Measurements from ENCODE around the gene COG2. TPM values are rescaled to one million over a fixed set of nuclear protein-coding genes. Genes with fewer than 3 reads are reported as not detected.

Gene COG2
- total and polyA plus RNA-seq, 7 donors, result 17.5 to 31.2 (median 25.2) TPM

DNA sequence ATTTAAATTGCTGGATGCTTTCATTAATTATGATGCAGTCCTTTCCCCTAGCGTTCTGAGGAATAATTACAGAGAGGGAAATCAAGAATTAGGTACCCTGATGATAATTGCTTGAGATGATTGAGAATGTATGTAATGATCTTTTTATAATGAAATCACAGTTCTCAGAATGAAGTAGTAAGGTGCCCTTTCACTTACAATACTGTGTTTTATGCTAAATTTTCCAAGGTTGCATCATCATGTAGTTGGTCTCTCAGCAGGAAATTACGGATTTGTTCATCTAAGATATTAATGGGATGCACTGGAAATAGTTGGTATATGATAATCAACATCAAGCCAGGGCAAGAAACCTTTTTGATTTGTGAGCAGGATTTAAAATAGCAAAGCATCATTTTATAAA, 37.5 kb downstream of the COG2 start:
- DNase-seq, result no peak
- Histone ChIP-seq H3K9me3 (no peaks in the 10 kb centered on the region), H3K36me3 (peaks cover 0 to 70% (median 18%) of the 10 kb centered on the region in 4 donors), H3K4me1 (peaks cover 0 to 26% (median 12%) of the 10 kb centered on the region in 4 donors), H3K27me3 (no peaks in the 10 kb centered on the region), H3K27ac (no peak overlapping the region), H3K4me3 (no peak overlapping the region)
- intact Hi-C loops (cut with DNase I), result no loop called here
- WGBS, 2 donors, result 92% methylated on average over 2 of the region's 2 CpGs
- TF ChIP-seq POLR2AphosphoS5 (IDR thresholded peaks at IDR 0.05) (no peak), POLR2A (IDR thresholded peaks at IDR 0.05) (no peak), EP300 (IDR thresholded peaks at IDR 0.05) (no peak)
- TF ChIP-seq, protein P1, sequence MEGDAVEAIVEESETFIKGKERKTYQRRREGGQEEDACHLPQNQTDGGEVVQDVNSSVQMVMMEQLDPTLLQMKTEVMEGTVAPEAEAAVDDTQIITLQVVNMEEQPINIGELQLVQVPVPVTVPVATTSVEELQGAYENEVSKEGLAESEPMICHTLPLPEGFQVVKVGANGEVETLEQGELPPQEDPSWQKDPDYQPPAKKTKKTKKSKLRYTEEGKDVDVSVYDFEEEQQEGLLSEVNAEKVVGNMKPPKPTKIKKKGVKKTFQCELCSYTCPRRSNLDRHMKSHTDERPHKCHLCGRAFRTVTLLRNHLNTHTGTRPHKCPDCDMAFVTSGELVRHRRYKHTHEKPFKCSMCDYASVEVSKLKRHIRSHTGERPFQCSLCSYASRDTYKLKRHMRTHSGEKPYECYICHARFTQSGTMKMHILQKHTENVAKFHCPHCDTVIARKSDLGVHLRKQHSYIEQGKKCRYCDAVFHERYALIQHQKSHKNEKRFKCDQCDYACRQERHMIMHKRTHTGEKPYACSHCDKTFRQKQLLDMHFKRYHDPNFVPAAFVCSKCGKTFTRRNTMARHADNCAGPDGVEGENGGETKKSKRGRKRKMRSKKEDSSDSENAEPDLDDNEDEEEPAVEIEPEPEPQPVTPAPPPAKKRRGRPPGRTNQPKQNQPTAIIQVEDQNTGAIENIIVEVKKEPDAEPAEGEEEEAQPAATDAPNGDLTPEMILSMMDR (IDR thresholded peaks at IDR 0.05), result no peak

DNA sequence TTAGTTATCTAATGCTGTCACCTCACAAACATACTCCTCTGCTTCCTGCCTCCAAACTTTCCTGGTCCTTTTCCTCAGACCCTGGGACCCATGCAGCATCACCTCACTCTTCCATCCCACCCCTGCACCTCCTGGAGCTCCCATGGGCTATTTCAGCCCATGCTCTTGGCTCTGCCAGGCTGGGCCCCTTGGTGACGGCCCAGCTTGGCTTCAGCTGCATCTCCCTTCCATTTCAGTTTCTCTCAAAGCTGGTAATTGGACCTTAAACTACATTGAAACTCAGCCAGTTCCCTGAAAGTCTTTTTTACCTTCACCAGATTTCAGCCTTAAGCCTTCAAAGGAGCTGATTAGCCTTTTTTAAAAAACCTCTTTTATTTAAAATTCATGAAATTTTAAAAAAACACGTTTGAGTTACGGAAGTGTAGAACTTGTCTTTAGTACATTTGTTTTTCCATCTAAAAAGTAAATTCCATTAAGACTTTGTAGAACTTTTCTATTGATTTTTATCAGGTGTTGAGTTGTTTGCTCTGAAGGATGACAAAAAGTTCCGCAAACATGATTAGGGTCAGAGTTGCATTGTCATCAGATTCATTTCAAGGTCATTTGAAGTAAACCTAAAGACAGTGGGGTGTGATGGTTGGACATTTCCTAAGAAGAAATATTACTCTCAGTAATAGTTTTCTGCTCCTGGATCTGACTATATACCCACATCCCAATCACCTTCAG, 38.2 kb downstream of the COG2 start:
- peaks cover 0 to 70% (median 21%) of the 10 kb centered on the region in 4 donors for H3K36me3 ChIP-seq
- no peak overlapping the region for H3K27ac ChIP-seq
- no peak for TF ChIP-seq POLR2A (IDR thresholded peaks at IDR 0.05)
- no peak for TF ChIP-seq EP300 (IDR thresholded peaks at IDR 0.05)
- TF ChIP-seq, protein P1 (IDR thresholded peaks at IDR 0.05), result no peak
- TF ChIP-seq POLR2AphosphoS5 (IDR thresholded peaks at IDR 0.05), result no peak
- peaks cover 0 to 26% (median 12%) of the 10 kb centered on the region in 4 donors for H3K4me1 ChIP-seq
- intact Hi-C loops (cut with DNase I), result no loop called here
- H3K27me3 ChIP-seq, result no peaks in the 10 kb centered on the region
- WGBS, 2 donors, result 55 to 70% methylated on average over 4 of the region's 4 CpGs
- no peak for DNase-seq
- no peak overlapping the region for H3K4me3 ChIP-seq
- no peaks in the 10 kb centered on the region for H3K9me3 ChIP-seq

DNA sequence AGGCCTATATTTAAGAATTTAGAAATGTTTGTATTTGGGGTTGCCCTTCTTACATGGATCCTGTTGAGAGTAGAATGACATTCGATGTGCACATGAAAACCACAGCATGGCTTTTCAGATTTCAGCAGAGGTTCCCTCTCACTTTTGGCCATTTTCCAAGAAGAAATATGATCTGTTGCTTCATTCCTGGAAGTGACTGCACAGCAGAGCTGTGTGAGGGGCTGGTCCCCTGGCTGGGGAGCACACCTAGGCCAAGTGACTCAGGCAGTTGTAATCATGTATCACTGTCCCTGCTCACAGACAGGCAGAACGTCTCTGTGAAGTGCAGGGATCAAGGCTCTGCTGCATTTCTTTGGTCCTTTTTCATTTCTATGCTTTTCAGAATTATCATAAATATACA, 39.3 kb downstream of the COG2 start:
- Histone ChIP-seq H3K4me1 (peaks cover 0 to 26% (median 12%) of the 10 kb centered on the region in 4 donors), H3K27me3 (no peaks in the 10 kb centered on the region), H3K27ac (peak overlapping the region in 1 of 4 donors; percentile 70), H3K36me3 (peaks cover 7 to 70% (median 25%) of the 10 kb centered on the region in 4 donors), H3K9me3 (no peaks in the 10 kb centered on the region), H3K4me3 (no peak overlapping the region)
- WGBS, 2 donors, result 38 to 73% methylated on average over 2 of the region's 2 CpGs
- intact Hi-C loops (cut with DNase I), result no loop called here
- TF ChIP-seq POLR2AphosphoS5 (IDR thresholded peaks at IDR 0.05), result no peak
- no peak for TF ChIP-seq EP300 (IDR thresholded peaks at IDR 0.05)
- no peak for TF ChIP-seq POLR2A (IDR thresholded peaks at IDR 0.05)
- TF ChIP-seq, protein P1 (IDR thresholded peaks at IDR 0.05), result no peak
- DNase-seq, result no peak

GRCh38 chr1:230682274-230682673, 40.0 kb downstream of the COG2 start:
- TF ChIP-seq EP300 (IDR thresholded peaks at IDR 0.05) (no peak), POLR2AphosphoS5 (IDR thresholded peaks at IDR 0.05) (peak in 1 of 4 donors; percentile 72)
- H3K36me3 ChIP-seq, result peaks cover 12 to 70% (median 31%) of the 10 kb centered on the region in 4 donors
- peaks cover 0 to 26% (median 12%) of the 10 kb centered on the region in 4 donors for H3K4me1 ChIP-seq
- intact Hi-C loops (cut with DNase I), result loop anchor here (2.0 kb wide), 1 partner anchor 39 kb away; the partner anchor contains the start of gene COG2
- no peaks in the 10 kb centered on the region for H3K27me3 ChIP-seq
- peak overlapping the region in 2 of 4 donors; percentile 25 to 70 for H3K27ac ChIP-seq
- 46 to 63% methylated on average over 3 of the region's 3 CpGs for WGBS, 2 donors
- no peak overlapping the region for H3K4me3 ChIP-seq
- H3K9me3 ChIP-seq, result no peaks in the 10 kb centered on the region
- DNase-seq, result no peak

- Histone ChIP-seq H3K4me1 (peaks cover 0 to 26% (median 12%) of the 10 kb centered on the region in 4 donors), H3K36me3 (peaks cover 12 to 70% (median 31%) of the 10 kb centered on the region in 4 donors), H3K27ac (peak overlapping the region in 1 of 4 donors; percentile 70), H3K9me3 (no peaks in the 10 kb centered on the region), H3K4me3 (no peak overlapping the region), H3K27me3 (no peaks in the 10 kb centered on the region)
- 78 to 87% methylated on average over 9 of the region's 9 CpGs for WGBS, 2 donors
- no peak for DNase-seq
- TF ChIP-seq POLR2AphosphoS5 (IDR thresholded peaks at IDR 0.05) (no peak), POLR2A (IDR thresholded peaks at IDR 0.05) (no peak), EP300 (IDR thresholded peaks at IDR 0.05) (no peak)
- TF ChIP-seq, protein P1 (IDR thresholded peaks at IDR 0.05), result no peak
- intact Hi-C loops (cut with DNase I), result loop anchor here (2.0 kb wide), 1 partner anchor 40 kb away; the partner anchor contains the start of gene COG2
Measured at GRCh38 chr1:230682882-230683610, 40.8 kb downstream of the COG2 start.
